SK-N-MC (cell line): ENCODE measurements around the gene STXBP3.

Experiments
- EZH2 ChIP-seq: fragments of 200-600 bp; sonication (generic); IDR thresholded peaks from one replicate; pipeline ENCODE4 v1.6.1; 2017; ENCODE audit warnings: antibody characterized with exemption
- POLR2AphosphoS5 ChIP-seq: IDR thresholded peaks from 2 replicates; pipeline ENCODE4 v1.6.1; 2012; ENCODE audit warnings: mild to moderate bottlenecking, low read depth, low read length, borderline replicate concordance

- TF ChIP-seq POLR2AphosphoS5 (no peak), EZH2 (no peak)
Measured at GRCh38 chr1:108815566-108815965, 69.1 kb downstream of the STXBP3 start.
